Body of pancreas (tissue), 4 donors: ENCODE measurements around the gene ARSJ.

ENCODE experiments used
- POLR2A ChIP-seq, 3 donors: fragments of 450-650 bp; IDR thresholded peaks; one replicate each; pipeline ENCODE4 v1.6.1; 2016; ENCODE audit warnings: antibody characterized with exemption in 3 of 3, mild to moderate bottlenecking in 2 of 3
- TF ChIP-seq, protein P1 (sequence below), 7 experiments: fragments of 450-650 bp in 4 of 7; fragments of 200-600 bp in 3 of 7; sonication (generic) in 3 of 7; IDR thresholded peaks; one replicate each; pipeline ENCODE4 v1.5.1; 2016 to 2019; ENCODE audit warnings: antibody characterized with exemption in 7 of 7

GRCh38 chr4:113951263-113951662 lies 28.2 kb downstream of the ARSJ start:
- TF ChIP-seq, protein P1, sequence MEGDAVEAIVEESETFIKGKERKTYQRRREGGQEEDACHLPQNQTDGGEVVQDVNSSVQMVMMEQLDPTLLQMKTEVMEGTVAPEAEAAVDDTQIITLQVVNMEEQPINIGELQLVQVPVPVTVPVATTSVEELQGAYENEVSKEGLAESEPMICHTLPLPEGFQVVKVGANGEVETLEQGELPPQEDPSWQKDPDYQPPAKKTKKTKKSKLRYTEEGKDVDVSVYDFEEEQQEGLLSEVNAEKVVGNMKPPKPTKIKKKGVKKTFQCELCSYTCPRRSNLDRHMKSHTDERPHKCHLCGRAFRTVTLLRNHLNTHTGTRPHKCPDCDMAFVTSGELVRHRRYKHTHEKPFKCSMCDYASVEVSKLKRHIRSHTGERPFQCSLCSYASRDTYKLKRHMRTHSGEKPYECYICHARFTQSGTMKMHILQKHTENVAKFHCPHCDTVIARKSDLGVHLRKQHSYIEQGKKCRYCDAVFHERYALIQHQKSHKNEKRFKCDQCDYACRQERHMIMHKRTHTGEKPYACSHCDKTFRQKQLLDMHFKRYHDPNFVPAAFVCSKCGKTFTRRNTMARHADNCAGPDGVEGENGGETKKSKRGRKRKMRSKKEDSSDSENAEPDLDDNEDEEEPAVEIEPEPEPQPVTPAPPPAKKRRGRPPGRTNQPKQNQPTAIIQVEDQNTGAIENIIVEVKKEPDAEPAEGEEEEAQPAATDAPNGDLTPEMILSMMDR (IDR thresholded peaks at IDR 0.05): no peak
- no peak for TF ChIP-seq POLR2A (IDR thresholded peaks at IDR 0.05)
